HG02678 (cell line): Measurements from ENCODE around the gene GFOD1.

Experiments used
- ATAC-seq: cut with Tn5 transposase; IDR thresholded peaks from one replicate; pipeline ENCODE4 v1.9.1; 2021; ENCODE audit warnings: mild to moderate bottlenecking, moderate library complexity; ENCODE audit not compliant: unreplicated experiment

GFOD1 gene, protein sequence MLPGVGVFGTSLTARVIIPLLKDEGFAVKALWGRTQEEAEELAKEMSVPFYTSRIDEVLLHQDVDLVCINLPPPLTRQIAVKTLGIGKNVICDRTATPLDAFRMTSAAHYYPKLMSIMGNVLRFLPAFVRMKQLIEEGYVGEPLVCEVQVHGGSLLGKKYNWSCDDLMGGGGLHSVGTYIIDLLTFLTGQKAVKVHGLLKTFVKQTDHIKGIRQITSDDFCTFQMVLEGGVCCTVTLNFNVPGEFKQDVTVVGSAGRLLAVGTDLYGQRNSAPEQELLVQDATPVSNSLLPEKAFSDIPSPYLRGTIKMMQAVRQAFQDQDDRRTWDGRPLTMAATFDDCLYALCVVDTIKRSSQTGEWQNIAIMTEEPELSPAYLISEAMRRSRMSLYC

GRCh38 chr6:13487122-13488014 is at the start of gene GFOD1:
Gene GFOD1 (minus strand): TSS chr6:13487600. CDS start chr6:13486890, 710 bp downstream.
- peak; percentile 79 for ATAC-seq

DNA sequence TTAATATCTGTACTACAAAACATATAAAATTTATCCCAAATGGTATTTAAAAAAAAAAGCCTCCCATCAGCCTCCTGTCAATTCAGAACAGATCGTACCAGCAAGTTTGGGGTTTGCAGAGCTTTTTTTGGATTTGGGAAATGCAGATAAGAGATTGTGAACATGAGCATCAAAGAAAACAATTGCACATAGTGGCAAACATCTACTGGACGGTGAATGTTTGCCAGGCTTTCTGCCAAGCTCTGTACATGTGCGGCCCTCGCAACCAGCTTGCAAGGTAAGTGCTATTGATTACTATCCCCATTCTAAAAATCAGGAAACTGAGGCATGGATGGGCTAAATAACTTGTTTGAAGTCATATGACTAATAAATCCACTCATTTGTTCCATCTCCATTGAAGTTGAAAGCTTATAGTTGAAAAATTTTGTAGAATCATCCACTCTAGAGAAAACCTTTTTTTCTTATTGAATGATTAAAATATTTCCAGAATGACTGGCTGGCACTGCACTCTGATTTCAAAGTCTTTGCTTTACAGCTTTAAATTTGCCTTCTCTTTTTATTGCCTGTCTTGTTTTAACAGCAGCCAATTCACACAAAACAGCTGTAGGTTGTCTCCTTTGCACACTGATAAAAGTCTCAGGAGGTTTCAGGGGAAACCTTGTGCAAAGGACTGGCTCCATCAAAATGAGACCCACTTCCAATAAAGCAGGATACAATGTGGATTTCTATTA is 49.6 kb upstream of the GFOD1 start:
- no peak for ATAC-seq

- ATAC-seq = no peak
Observed at GRCh38 chr6:13535306-13535705, 47.9 kb upstream of the GFOD1 start.

- no peak for ATAC-seq
Observed at GRCh38 chr6:13534536-13534935, 47.1 kb upstream of the GFOD1 start.

- no peak for ATAC-seq
Observed at GRCh38 chr6:13531956-13532355, 44.6 kb upstream of the GFOD1 start.

DNA sequence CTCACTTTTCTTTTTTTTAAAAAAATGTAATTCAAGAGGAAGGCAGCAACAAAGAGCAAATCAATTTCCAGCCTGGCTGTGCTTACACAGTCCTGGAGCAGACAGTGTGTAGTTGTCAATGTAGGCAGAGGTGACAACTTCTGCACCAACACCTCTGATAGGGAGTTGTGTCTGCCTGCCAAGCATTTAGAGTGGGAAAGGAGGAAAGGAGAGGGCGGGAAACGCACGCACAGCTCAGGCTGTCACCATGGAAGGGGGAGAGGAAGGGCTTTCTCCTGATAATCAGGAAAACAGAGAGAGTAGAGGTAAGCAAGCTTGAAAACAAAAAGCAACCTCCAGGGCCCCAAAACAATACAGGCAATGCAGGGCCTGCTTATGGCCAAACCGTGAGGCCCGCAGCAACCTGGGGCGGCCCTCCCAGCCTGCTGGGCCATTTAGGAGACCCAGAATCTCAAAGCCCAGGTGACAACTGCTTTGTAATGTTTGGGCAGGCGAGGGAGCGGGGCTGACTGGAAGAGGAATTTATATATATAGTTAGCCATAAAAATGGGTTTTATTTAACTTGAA is 41.5 kb upstream of the GFOD1 start:
- ATAC-seq = no peak

DNA sequence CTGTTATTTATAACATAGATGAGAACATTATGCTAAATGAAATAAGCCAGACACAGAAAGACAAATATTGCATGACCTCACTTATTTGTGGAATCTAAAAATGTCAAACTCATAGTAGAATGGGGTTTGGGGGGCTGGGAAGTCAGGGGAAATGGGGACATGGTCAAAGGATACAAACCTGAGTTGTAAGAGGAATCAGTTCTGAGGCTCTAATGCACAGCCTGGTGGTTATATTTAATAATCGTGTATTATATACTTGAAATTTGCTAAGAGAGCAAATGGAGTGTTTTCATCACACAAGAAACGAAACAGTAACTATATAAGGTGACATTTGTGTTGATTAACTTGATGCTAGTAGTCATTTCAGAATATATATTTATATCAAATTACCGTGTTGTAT is 40.8 kb upstream of the GFOD1 start:
- no peak for ATAC-seq

DNA sequence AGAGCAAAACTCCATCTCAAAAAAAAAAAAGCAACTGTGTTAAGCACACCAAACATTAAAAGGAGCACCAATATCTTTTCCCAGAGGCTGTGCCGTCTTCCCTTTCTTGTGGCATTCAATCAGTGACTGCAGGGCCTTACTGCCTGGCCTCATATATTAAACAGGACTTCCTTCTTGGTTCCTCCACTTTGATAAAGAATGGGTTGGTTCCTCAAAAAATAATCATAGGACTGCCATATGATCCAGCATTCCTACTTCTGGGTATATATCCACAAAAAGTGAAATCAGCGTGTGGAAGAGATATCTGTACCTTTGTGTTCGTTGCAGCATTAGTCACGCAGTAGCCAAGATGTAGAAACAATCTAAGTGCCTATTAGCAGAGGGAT is 40.3 kb upstream of the GFOD1 start:
- ATAC-seq = no peak

- peak; percentile 92 for ATAC-seq
Observed at GRCh38 chr6:13526727-13527670, 39.6 kb upstream of the GFOD1 start.

- ATAC-seq = no peak
Observed at GRCh38 chr6:13526357-13526726, 38.9 kb upstream of the GFOD1 start.

- ATAC-seq = no peak
Observed at GRCh38 chr6:13524801-13525508, 37.6 kb upstream of the GFOD1 start.

GRCh38 chr6:13523826-13524622 is 36.6 kb upstream of the GFOD1 start:
- ATAC-seq = no peak

GRCh38 chr6:13522656-13523055 is 35.3 kb upstream of the GFOD1 start:
- ATAC-seq = no peak

GRCh38 chr6:13519839-13520238 is 32.4 kb upstream of the GFOD1 start:
- ATAC-seq = no peak

DNA sequence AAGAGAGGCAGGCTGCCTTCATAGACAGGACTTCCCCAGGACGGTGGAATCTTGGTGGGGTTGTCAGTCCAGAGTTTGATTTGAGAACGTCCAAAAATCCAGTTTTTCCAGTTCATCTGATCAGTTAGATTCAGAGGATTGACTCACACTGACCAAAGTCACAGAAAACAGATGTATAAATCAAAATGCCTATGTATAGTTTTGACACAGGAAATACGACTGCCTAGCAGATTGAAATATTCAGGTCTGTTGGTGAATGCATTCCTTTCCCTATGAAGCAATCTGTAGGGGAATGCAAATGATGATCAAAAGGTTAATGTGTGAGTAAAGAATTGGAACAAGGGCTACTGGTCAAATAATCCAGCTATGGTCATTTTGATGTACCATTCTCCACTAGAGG is 29.7 kb upstream of the GFOD1 start:
- no peak for ATAC-seq

- no peak for ATAC-seq
Observed at GRCh38 chr6:13515912-13516311, 28.5 kb upstream of the GFOD1 start.

DNA sequence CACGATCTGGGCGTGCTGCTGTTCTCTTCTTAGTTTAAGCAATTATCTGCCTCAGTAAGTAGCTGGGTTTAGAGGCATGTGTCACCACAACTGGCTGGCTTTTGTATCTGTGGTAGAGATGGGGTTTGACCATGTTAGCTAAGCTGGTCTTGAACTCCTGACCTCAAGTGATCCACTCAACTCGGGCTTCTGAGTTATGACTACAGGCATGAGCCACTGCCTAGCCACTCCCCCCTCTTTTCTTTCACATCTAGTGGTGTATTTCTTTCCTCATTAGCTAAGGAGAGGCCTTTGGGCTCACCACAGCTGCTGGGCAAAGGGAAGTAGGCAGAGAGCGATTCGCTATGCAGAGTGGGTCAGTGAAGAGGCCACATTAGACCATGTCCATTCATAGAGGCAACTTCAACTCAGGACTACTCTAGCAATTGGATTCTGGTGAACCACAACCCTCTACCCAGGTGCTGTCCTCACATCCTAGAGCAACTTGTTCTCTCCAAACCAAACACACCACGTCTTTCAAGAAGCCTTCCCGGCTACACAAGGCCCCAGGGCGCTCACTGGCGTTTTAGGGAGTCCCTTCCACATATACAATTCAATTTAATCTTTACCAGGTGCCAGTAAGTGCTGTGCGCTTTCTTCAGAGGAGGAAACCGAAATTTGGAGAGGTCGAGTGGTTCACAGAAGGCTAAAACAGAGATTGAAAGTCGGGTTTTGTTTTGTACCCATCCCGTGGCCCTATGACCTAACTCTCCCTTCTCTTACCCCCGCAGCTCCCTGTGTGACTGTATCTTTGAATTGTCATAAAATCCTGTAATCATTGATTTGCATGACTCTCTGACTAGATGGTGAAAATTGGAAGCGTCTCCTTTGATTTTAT is 26.5 kb upstream of the GFOD1 start:
- peak; percentile 57 for ATAC-seq

DNA sequence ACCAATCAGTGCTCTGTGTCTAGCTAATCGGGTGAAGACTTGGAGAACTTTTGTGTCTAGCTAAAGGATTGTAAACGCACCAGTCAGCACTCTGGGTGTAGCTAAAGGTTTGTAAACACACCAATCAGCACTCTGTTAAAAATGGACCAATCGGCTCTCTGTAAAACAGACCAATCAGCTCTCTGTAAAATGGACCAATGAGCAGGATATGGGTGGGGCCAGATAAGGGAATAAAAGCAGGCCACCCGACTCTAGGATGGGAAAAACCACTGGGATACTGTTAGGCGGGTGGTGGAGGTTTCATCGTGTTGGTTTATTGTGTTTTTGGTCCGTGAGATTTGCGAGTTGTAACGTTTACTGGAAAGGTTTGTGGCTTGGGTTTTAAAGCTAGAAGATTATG is 25.5 kb upstream of the GFOD1 start:
- no peak for ATAC-seq
